Fibroblast of lung (primary cell): ENCODE data around the gene PFKFB3. TPM values are rescaled to one million over a fixed set of nuclear protein-coding genes. Genes with fewer than 3 reads are reported as not detected.
"Not testable (repeated sequence)": the region's sequence is repeated elsewhere in the genome, so short reads cannot be mapped to it uniquely, and the experiment has no call there.

Experiments used
- DNase-seq, 2 donors: peaks; one replicate each; pipeline versions ENCODE4 v3.0.0 to v3.0.0-alpha.2; 2010; ENCODE audit warnings: low read depth in 2 of 2
- H2AFZ ChIP-seq: 2 replicates; pipeline ENCODE4 v1.5.1; 2012; ENCODE audit warnings: low read length, control low read depth, inconsistent platforms
- H3K27ac ChIP-seq: 2 replicates; pipeline ENCODE4 v1.5.1; 2011; ENCODE audit warnings: low read length, control low read depth; ENCODE audit not compliant: insufficient read depth
- H3K27me3 ChIP-seq: 2 replicates; pipeline ENCODE4 v1.5.1; 2011; ENCODE audit warnings: mild to moderate bottlenecking, low read length; ENCODE audit not compliant: control insufficient read depth, insufficient read depth
- H3K36me3 ChIP-seq: 2 replicates; pipeline ENCODE4 v1.5.1; 2011; ENCODE audit warnings: low read length; ENCODE audit not compliant: control insufficient read depth, insufficient read depth
- H3K4me1 ChIP-seq: 2 replicates; pipeline ENCODE4 v1.5.1; 2011; ENCODE audit warnings: low read length; ENCODE audit not compliant: control insufficient read depth, insufficient read depth; ENCODE audit errors: extremely low read depth
- H3K4me2 ChIP-seq: 2 replicates; pipeline ENCODE4 v1.5.1; 2011; ENCODE audit warnings: low read length, control low read depth; ENCODE audit not compliant: insufficient read depth; ENCODE audit errors: extremely low read depth
- H3K4me3 ChIP-seq, 4 experiments: fragments of 200-600 bp in 1 of 4; sonication (generic) in 1 of 4; replicated peaks in 1 of 4; 2 replicates each; pipeline ENCODE4 v1.5.1; 2011 to 2016; ENCODE audit warnings: low read length in 4 of 4, low read depth in 3 of 4, mild to moderate bottlenecking in 3 of 4, control low read depth in 2 of 4, inconsistent platforms in 1 of 4, mixed read lengths in 1 of 4; ENCODE audit not compliant: insufficient read depth in 1 of 4; ENCODE audit errors: control extremely low read depth in 1 of 4
- H3K79me2 ChIP-seq: 2 replicates; pipeline ENCODE4 v1.5.1; 2012; ENCODE audit warnings: mild to moderate bottlenecking, low read length, inconsistent platforms; ENCODE audit not compliant: control insufficient read depth, insufficient read depth
- H3K9ac ChIP-seq: 2 replicates; pipeline ENCODE4 v1.5.1; 2011; ENCODE audit warnings: mild to moderate bottlenecking, low read length, control low read depth; ENCODE audit not compliant: insufficient read depth
- H3K9me3 ChIP-seq: 2 replicates; pipeline ENCODE4 v1.5.1; 2012; ENCODE audit warnings: low read depth, low read length; ENCODE audit not compliant: control insufficient read depth, insufficient read depth
- H4K20me1 ChIP-seq: 2 replicates; pipeline ENCODE4 v1.5.1; 2011; ENCODE audit warnings: low read length; ENCODE audit not compliant: control insufficient read depth, insufficient read depth; ENCODE audit errors: extremely low read depth
- EZH2 ChIP-seq: IDR thresholded peaks from 2 replicates; pipeline ENCODE4 v1.5.1; 2012; ENCODE audit warnings: low read length, control low read depth, mild to moderate bottlenecking; ENCODE audit errors: missing control alignments
- polyA plus RNA-seq, 2 donors: library from polyadenylated mRNA; depleted of rRNA in 1 of 2; stranded (reverse) in 1 of 2; unstranded in 1 of 2; fragments of >200 nt; gene quantifications; 2 replicates each; pipeline ENCODE4 v1.2.1, GENCODE V29; 2011 to 2012; ENCODE audit warnings: missing spikeins in 1 of 2
- total RNA-seq: library from RNA; depleted of rRNA; stranded (reverse); fragments of >200 nt; gene quantifications from 2 replicates; pipeline ENCODE4 v1.2.1, GENCODE V29; 2014
- TF ChIP-seq, protein P1 (sequence below), 2 donors: IDR thresholded peaks in 1 of 2; conservative IDR thresholded peaks in 1 of 2; 1 replicate in 1 of 2; 2 replicates in 1 of 2; pipeline ENCODE4 v1.5.1; 2011 to 2012; ENCODE audit warnings: low read length in 2 of 2, control low read depth in 1 of 2, inconsistent platforms in 1 of 2, low read depth in 1 of 2, mild to moderate bottlenecking in 1 of 2

Gene PFKFB3
- total and polyA plus RNA-seq, 2 donors (not counting 1 experiment from before 2014, with no cell fraction given): 14.2 to 25.8 TPM

DNA sequence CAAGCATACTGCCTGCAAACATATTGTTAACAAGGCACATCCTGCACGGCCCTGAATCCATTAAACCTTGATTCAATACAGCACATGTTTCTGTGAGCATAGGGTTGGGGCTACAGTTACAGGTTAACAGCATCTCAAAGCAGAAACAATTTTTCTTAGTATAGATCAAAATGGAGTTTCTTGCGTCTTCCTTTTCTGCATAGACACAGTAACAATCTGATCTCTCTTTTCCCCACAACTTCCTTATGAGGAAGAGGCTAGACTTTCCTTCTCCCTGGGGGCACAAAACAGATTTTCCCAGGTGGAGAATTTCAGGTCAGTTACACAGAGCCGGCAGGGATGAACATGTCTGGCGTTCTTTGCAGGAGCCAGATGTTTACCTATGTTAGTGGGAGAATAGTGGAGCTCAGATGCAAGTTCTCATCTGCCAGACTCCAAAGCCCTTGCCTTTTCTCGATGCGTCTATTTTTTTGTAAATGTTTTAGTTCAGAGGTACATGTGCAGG is 37.5 kb upstream of the PFKFB3 start:
- Histone ChIP-seq H3K4me2 (no peak overlapping the region), H3K27ac (no peak overlapping the region), H3K4me1 (peaks cover 3% of the 10 kb centered on the region), H2AFZ (no peak overlapping the region), H3K27me3 (no peaks in the 10 kb centered on the region), H4K20me1 (no peaks in the 10 kb centered on the region), H3K36me3 (no peaks in the 10 kb centered on the region), H3K9ac (no peak overlapping the region), H3K79me2 (peaks cover 51% of the 10 kb centered on the region), H3K4me3 (no peak overlapping the region), H3K9me3 (no peaks in the 10 kb centered on the region)
- DNase-seq: no peak
- TF ChIP-seq, protein P1, sequence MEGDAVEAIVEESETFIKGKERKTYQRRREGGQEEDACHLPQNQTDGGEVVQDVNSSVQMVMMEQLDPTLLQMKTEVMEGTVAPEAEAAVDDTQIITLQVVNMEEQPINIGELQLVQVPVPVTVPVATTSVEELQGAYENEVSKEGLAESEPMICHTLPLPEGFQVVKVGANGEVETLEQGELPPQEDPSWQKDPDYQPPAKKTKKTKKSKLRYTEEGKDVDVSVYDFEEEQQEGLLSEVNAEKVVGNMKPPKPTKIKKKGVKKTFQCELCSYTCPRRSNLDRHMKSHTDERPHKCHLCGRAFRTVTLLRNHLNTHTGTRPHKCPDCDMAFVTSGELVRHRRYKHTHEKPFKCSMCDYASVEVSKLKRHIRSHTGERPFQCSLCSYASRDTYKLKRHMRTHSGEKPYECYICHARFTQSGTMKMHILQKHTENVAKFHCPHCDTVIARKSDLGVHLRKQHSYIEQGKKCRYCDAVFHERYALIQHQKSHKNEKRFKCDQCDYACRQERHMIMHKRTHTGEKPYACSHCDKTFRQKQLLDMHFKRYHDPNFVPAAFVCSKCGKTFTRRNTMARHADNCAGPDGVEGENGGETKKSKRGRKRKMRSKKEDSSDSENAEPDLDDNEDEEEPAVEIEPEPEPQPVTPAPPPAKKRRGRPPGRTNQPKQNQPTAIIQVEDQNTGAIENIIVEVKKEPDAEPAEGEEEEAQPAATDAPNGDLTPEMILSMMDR (conservative IDR thresholded peaks at IDR 0.05 in 1 of 2, IDR thresholded peaks at IDR 0.05 in 1 of 2; ENCODE audit: low read depth in 1 of 2, low read length in 2 of 2): no peak
- no peak for TF ChIP-seq EZH2

- not testable (repeated sequence) for H3K4me3 ChIP-seq, H3K27ac ChIP-seq, H3K27me3 ChIP-seq, H3K9ac ChIP-seq, H4K20me1 ChIP-seq, H3K4me1 ChIP-seq, DNase-seq, H3K4me2 ChIP-seq, H3K36me3 ChIP-seq, H2AFZ ChIP-seq, H3K9me3 ChIP-seq
- peaks cover 53% of the 10 kb centered on the region for H3K79me2 ChIP-seq
Measured at GRCh38 chr10:6165933-6166332, 36.8 kb upstream of the PFKFB3 start.

DNA sequence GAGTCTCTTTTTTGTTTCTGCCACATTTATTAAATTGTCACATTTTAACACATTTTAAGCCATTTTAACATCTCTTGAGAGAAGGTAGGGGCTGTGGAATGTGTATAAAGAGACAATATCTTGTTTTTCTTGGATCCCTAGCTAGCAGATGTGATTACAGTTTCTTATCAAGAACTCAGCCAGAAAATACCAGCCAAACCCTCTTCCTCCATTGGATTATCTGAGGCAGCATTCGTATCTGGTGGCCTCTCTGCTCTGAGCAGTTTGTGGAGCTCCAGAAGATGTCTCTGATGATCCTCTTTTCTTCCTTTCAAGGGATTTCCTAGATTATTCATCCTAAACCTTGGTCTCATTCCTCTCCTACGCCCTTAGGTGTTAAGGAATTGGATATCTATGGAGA is 35.3 kb upstream of the PFKFB3 start:
- DNase-seq: no peak
- Histone ChIP-seq H3K79me2 (peaks cover 53% of the 10 kb centered on the region), H3K27ac (no peak overlapping the region), H4K20me1 (no peaks in the 10 kb centered on the region), H3K4me2 (no peak overlapping the region), H2AFZ (no peak overlapping the region), H3K4me1 (peaks cover 9% of the 10 kb centered on the region), H3K27me3 (no peaks in the 10 kb centered on the region), H3K4me3 (no peak overlapping the region), H3K36me3 (no peaks in the 10 kb centered on the region), H3K9ac (no peak overlapping the region), H3K9me3 (no peaks in the 10 kb centered on the region)
- TF ChIP-seq EZH2: no peak

GRCh38 chr10:6168084-6168483 is 34.6 kb upstream of the PFKFB3 start:
- H3K9me3 ChIP-seq: no peaks in the 10 kb centered on the region
- H3K27ac ChIP-seq: no peak overlapping the region
- H3K9ac ChIP-seq: no peak overlapping the region
- H3K4me1 ChIP-seq: peaks cover 9% of the 10 kb centered on the region
- no peaks in the 10 kb centered on the region for H3K27me3 ChIP-seq
- peaks cover 58% of the 10 kb centered on the region for H3K79me2 ChIP-seq
- no peak for DNase-seq
- no peaks in the 10 kb centered on the region for H4K20me1 ChIP-seq
- no peak overlapping the region for H2AFZ ChIP-seq
- H3K4me2 ChIP-seq: no peak overlapping the region
- no peaks in the 10 kb centered on the region for H3K36me3 ChIP-seq
- no peak for TF ChIP-seq EZH2
- TF ChIP-seq, protein P1 (conservative IDR thresholded peaks at IDR 0.05 in 1 of 2, IDR thresholded peaks at IDR 0.05 in 1 of 2; ENCODE audit: low read depth in 1 of 2, low read length in 2 of 2): no peak
- H3K4me3 ChIP-seq: no peak overlapping the region
